Cardiac muscle cell (in vitro differentiated cells and primary cell): Measurements from ENCODE around the gene HELZ2. TPM values are rescaled to one million over a fixed set of nuclear protein-coding genes. Genes with fewer than 3 reads are reported as not detected.
"Not testable (repeated sequence)": the region's sequence is repeated elsewhere in the genome, so short reads cannot be mapped to it uniquely, and the experiment has no call there.

Experiments used
- DNase-seq, 2 donors: peaks; one replicate each; pipeline versions ENCODE4 v3.0.0 to v3.0.0-alpha.2; 2010 to 2017; ENCODE audit warnings: low read depth in 1 of 2, low spot score in 1 of 2
- H3K27ac ChIP-seq: fragments of 200-600 bp; sonication (generic); 2 replicates; pipeline ENCODE4 v1.5.1; 2016
- H3K27me3 ChIP-seq: fragments of 200-600 bp; sonication (generic); 2 replicates; pipeline ENCODE4 v1.6.0; 2016; ENCODE audit warnings: control low read depth
- H3K36me3 ChIP-seq: fragments of 200-600 bp; sonication (generic); 2 replicates; pipeline ENCODE4 v1.5.1; 2016; ENCODE audit warnings: control low read depth
- H3K4me1 ChIP-seq: fragments of 200-600 bp; sonication (generic); 2 replicates; pipeline ENCODE4 v1.8.1; 2017; ENCODE audit warnings: low read depth, mild to moderate bottlenecking, mixed run types
- H3K4me3 ChIP-seq: fragments of 200-600 bp; sonication (generic); 2 replicates; pipeline ENCODE4 v1.5.1; 2016; ENCODE audit warnings: mild to moderate bottlenecking
- H3K9me3 ChIP-seq: fragments of 200-600 bp; sonication (generic); 2 replicates; pipeline ENCODE4 v1.5.1; 2017; ENCODE audit warnings: low read depth, mild to moderate bottlenecking, control low read depth
- CTCF ChIP-seq: IDR thresholded peaks from 2 replicates; pipeline ENCODE4 v1.5.1; 2012; ENCODE audit warnings: low read depth, mild to moderate bottlenecking, low read length
- polyA plus RNA-seq: library from polyadenylated mRNA; unstranded; fragments of >200 nt; fragmentation: Nextera tagmentation; extraction: Ambion mirVana; gene quantifications from 2 replicates; pipeline ENCODE4 v1.2.1, GENCODE V29; 2016
- total RNA-seq: library from RNA; depleted of rRNA; stranded (reverse); fragments of >200 nt; gene quantifications from 2 replicates; pipeline ENCODE4 v1.2.3, GENCODE V29; 2016

Gene HELZ2
- total and polyA plus RNA-seq, 2 experiments from 2014 or later, result 1.7 to 14.3 TPM

- Histone ChIP-seq H3K36me3 (no peaks in the 10 kb centered on the region), H3K27ac (no peak overlapping the region), H3K9me3 (no peaks in the 10 kb centered on the region), H3K4me1 (no peaks in the 10 kb centered on the region), H3K27me3 (no peaks in the 10 kb centered on the region), H3K4me3 (no peak overlapping the region)
- no peak for DNase-seq
- no peak for TF ChIP-seq CTCF
Measured at GRCh38 chr20:63561624-63562396, 12.2 kb downstream of the HELZ2 start.

- no peak overlapping the region for H3K27ac ChIP-seq
- H3K9me3 ChIP-seq, result no peaks in the 10 kb centered on the region
- no peak for TF ChIP-seq CTCF
- no peak for DNase-seq
- H3K27me3 ChIP-seq, result no peaks in the 10 kb centered on the region
- H3K4me3 ChIP-seq, result no peak overlapping the region
- no peaks in the 10 kb centered on the region for H3K36me3 ChIP-seq
- no peaks in the 10 kb centered on the region for H3K4me1 ChIP-seq
Measured at GRCh38 chr20:63560856-63561609, 13.0 kb downstream of the HELZ2 start.

DNA sequence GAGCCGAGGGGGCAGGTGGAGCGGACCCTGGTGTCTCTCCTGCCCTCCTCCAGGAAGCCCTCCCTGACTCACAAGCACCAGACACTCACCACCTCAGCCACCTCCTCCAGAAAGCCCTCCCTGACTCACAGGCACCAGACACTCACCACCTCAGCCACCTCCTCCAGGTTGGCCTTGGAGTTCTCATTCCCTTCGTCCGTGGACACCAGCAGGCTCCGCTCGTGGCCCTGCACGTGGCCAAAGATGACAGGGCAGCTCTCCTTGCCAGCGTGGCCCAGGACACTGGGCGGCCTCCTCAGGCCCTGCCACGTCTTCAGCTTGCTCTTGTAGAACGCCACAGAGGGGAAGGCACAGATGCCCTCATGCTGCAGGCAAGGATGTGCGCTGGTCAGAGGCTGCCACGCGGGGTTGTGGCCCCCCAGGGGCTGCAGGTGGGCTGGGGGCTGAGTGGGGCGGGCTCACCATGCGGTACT, 13.7 kb downstream of the HELZ2 start:
- H3K4me1 ChIP-seq, result no peaks in the 10 kb centered on the region
- H3K27me3 ChIP-seq, result no peaks in the 10 kb centered on the region
- DNase-seq, result no peak
- no peak for TF ChIP-seq CTCF
- H3K9me3 ChIP-seq, result no peaks in the 10 kb centered on the region
- H3K4me3 ChIP-seq, result no peak overlapping the region
- H3K27ac ChIP-seq, result no peak overlapping the region
- H3K36me3 ChIP-seq, result no peaks in the 10 kb centered on the region

GRCh38 chr20:63559485-63560332, 14.3 kb downstream of the HELZ2 start:
- not testable (repeated sequence) for H3K27ac ChIP-seq, H3K36me3 ChIP-seq, H3K4me3 ChIP-seq, DNase-seq, H3K4me1 ChIP-seq, H3K9me3 ChIP-seq, H3K27me3 ChIP-seq

- Histone ChIP-seq H3K27me3 (no peaks in the 10 kb centered on the region), H3K27ac (no peak overlapping the region), H3K4me1 (no peaks in the 10 kb centered on the region), H3K4me3 (no peak overlapping the region), H3K36me3 (no peaks in the 10 kb centered on the region), H3K9me3 (no peaks in the 10 kb centered on the region)
- no peak for TF ChIP-seq CTCF
- DNase-seq, result no peak
Measured at GRCh38 chr20:63558804-63559484, 15.1 kb downstream of the HELZ2 start.
